IPS-NIHi11 (cell line): ENCODE measurements around the gene KAT6B.

Source experiments
- DNase-seq: peaks from one replicate; pipeline ENCODE4 v3.0.0; 2012; ENCODE audit warnings: mixed read lengths, low spot score

Gene KAT6B

DNA sequence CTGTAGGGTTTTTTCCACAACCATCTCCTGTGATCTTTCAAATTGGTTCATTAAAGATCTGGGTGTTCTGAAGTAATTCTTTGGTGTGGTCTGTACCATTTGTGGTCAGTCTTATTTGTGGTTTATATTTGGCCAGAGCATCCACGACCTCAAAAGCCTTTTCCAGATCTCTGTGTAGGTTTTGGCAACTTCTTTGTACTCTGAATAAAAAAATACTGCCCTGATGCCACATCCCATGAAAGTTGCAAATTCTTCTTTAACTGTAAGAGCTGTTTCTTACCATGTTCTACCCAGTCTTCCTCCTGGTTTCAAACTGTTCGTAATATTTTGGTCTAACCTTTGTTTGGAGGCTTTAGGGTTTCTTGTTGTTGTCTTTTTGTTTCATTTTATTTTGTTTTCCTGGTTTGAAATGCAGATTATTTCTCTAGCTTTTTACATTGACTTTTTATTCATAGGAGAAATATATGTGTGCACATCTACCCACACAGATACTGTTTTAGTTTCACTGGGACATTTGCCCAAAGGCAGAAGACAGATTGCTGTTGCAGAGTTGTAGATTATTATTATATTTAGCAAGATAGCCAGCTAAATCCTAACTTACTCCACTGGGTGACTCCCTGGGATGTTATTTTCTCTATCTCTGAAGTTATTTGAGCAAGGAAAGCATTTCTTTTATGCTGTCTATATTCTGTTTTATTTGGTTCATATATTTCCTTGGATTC, 161.8 kb downstream of the KAT6B start:
- no peak for DNase-seq

DNA sequence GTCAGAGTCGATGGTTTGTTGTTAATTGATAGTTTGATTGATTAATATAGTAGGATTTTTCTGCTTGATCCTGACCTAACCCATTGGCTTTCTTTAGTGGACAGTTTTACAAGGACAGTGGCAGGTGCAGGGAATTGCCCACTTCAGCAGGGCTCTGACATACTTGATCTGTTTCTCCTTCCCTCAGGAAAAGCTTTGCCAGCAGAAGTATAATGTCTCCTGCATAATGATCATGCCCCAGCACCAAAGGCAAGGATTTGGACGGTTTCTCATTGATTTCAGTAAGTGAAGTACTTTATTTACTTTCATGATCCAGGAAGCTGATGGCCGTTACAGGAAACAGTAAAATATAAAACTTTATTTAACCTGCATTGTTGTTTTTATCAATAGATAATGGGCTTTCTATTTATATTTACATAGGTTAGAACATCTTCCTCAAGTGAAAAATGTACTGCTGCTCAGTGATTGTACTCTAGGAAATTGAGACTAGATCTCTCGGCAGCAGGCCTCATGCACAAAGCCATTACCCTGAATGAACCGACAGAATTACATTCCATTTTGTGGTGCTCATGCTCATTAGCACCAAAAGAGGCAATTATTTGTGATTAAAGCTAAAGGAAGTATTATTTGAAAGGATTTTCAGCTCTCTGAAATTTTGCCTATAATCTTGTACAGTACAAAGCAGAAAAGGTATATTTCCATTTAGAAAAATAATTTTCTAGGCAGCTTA, 162.6 kb downstream of the KAT6B start:
- no peak for DNase-seq

DNA sequence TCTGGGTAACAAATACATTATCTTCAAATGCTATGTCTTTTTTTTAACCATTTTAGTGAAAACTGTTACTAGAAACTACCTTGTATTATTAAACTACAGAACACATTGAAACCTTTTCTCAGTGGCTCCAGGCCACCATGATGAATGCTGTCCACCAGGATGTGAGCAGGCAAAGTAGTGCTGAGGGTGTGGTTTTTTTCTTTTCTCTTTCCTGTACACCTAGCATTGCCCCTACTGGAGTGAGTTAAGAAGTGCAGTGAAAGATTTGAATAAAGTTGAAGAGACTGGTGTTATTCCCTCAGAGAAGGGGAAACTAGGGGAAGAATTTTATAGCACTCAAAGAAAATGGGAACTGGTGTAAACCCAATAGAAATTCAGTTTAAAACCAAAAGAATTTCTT, 165.0 kb downstream of the KAT6B start:
- DNase-seq, result peak; percentile 80

DNA sequence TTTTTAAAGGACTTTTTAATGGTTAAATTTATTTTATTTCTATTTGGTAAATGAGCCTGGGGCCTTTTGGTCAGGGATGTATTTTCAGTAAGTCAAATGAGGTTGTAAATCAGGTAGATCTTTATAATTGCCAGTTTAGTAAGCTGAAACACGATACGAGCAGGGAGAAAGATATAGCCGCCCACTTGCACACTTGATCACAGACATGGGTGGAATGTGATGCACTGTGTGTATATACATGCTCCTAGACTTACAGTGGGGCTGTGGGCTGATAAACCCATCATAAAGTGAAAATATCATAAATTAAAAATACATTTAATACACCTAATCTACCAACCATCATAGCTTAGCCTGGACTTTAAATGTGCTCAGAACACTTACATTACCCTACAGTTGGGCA, 165.7 kb downstream of the KAT6B start:
- DNase-seq, result no peak

DNA sequence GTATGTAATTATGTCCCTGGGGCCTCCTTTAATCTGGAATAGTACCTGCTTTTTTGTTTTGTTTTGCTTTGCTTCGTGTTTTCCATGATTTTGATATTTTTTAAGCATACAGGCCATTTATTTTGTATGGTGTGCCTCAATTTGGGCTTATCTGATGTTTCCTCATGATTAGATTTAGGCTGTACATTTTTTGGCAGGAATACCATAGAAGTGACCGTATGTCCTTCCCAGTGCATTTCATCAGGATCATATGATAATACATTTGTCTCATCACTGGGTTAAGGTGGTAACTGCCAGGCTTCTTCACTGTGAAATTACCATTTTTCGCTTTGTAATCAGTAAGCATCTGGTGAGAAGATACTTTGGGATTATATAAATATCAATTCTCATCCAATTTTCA, 167.2 kb downstream of the KAT6B start:
- DNase-seq, result no peak

DNA sequence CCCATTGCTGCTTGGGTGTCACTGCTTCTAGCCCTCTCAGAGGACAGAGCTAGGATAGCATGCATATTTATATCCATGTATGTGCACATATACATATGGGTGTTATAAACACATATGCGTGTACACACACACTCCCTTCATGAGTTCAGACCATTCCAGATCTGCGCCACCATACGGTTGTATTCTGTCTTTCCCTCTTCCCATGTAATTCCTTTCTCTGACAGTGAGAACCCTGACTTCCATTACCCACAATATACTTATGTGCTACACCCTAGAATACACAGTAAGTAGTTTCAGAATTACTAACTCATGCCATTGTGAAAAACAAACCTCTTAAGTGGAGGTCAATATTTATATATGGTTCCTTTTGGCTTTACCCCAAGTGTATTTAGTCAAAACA, 168.5 kb downstream of the KAT6B start:
- no peak for DNase-seq

DNA sequence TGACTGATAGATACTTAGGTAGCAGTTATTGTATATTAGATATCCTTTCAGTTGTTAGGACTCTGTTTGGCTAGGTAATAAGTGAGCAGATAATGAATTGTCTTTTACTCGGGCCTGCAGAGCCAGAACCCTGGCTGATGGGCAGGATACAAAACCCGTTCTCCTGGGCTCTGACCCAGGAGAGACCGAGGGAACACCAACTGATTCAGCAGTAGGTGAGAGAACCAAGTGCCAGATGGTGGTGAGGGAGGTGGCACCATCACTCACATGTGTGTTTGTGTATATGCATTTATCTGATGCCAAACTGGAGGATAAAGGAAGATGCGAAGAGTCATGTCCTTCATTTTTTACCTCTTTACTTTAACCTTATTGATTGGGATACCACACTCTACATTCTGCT, 169.4 kb downstream of the KAT6B start:
- no peak for DNase-seq

DNA sequence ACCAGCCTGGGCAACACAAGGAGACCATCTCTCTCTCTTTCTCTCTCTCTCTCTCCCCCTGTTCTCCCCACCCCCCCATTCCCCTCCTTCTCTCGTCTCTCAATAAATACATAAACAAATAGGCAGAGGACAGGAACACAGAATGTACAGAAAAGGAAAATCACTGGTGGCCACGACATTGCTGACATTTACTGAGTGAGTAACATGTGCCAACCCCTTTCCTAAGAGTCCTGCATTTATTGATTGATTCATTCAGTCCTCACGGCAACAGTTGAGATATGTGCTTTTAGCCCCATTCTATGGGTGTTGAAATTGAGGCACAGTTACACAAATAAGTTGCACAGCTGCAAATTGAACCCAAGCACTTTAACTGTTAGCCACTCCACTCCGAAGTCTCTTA, 170.8 kb downstream of the KAT6B start:
- no peak for DNase-seq

DNA sequence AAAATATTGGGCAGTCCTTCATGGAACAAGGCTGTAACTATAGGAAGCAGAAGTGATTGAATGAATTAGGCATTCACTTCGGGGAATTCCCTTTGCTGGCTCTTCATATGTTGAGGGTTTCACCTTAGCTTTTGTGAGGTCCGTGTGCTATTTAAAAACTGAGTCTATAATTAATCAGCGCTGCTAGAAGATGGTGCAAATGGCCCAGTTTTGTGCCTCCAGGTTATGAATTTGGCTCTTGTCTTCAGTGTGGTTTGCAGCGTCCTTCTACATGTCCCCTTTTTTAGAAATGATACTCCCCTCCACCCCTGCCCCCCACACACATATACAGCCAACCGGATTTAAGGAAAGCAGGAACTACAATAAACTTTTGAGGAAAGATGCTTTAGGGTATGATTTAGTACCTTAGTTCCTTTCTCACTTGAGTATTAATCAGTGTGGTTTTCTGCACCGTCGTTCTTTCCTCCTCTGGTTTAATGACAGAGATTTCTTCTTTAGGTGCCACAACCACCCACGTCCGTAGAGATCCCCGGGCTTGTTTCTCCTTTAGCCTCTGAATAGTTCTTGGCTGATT, 174.4 kb downstream of the KAT6B start:
- no peak for DNase-seq

DNA sequence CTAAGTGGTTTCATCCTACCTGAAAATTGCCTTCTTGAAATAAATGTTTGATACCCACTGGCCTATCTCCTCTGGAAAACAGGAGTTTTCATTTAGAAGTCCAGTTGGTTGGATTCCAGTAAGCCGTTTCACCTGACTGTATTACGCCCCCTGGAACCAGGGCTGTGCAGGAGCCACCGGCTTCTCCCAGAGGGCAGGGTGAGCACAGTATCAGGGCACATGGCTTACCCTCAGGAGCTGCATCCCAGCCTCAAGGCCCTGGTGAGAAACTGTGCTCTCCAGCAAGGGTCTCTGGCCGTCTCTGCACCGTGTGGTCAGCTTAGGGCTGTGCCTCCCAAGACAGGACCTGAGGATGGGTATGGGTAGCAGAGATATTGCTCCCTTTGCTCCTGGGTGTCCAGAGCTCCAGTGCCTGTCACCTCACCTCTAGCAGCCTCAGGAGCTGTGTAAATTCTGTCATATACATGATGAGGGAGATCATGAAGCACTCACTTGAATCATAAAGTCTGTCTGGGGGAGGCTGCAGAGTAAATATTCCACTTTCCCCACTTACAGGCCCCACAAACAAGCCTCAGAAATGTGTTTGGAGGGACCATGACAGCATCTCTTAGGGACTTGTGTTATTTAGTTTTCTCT, 175.4 kb downstream of the KAT6B start:
- no peak for DNase-seq

DNA sequence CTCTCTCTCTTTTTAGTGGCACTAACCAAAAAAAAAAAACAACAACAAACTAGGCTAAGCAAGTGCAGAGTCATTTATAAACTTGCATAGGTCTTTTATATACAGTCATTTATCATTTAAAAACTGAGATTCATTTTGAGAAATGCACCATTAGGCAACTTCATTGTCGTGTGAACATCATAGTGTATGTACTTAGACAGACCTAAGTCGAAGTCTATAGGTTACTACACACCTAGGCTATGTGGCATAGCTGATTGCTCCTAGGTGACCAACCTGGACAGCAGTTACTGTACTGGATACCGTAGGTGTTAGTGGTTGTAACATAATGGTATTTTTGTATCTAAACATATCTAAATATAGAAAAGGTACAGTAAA, 175.9 kb downstream of the KAT6B start:
- DNase-seq, result no peak

DNA sequence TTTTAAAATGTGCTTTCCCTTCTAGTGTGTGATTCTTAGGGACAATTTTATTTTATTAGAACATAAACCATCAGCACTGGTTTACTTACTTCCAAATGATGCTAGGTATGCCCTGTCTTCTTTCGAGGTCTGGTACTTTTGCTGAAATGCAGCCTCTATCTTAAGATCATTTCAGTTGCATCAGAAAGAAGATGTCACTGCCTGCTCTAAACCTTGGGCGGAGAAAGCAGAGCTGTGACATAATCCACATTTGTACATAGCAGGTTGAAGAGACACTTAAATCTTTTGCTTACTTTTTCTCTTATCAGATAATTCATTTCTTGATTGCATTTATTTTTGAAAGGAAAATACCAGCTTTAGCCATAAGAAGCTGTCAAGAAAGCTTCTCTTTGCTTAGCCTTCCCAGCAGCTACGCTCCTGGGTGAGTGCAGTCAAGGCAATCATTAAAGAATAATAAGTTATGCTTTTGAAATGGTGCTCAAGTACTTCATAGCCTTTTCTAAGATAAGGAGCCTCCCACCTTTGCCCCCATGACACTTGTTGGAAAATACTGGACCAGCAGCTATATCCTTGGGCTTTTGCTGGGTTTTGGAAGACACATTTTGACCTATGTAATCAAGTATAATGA, 176.7 kb downstream of the KAT6B start:
- DNase-seq, result no peak

DNA sequence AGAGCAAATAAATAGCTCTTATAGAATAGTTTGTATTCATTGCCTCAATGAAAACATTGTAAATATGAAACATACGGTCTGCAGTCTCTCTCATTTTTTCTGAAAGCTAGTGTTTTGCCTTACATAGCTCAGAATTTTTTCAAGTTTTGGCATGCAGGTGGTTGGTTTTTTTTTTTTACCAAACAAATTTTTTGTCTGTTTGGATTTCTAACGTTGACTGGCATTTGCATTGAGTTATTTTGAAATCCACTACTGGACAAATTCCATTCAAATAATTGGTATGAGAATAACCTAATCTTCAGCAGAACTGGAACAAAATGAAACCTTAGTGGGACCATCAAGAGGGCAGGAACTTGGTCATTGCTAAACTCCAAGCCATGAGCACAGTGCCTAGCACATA, 177.5 kb downstream of the KAT6B start:
- DNase-seq, result no peak

DNA sequence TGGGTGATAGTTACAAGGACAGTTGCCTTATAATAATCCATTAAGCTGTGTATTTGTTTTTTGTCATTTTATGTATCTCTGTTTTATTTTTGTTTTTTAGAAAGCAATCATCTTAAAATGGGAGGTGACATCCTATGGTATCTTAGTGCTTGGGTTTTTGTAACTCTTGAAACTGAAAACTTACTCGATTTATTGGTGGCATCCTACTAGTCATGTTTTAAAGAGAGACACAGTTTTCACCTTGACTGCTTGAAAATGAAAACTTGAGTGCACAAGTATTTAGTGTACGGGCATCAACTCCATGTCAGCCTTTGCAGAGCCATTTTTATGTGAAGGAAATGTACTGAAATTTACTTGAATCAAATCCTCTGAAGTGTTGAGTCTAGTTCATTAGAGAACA, 181.2 kb downstream of the KAT6B start:
- DNase-seq, result no peak

DNA sequence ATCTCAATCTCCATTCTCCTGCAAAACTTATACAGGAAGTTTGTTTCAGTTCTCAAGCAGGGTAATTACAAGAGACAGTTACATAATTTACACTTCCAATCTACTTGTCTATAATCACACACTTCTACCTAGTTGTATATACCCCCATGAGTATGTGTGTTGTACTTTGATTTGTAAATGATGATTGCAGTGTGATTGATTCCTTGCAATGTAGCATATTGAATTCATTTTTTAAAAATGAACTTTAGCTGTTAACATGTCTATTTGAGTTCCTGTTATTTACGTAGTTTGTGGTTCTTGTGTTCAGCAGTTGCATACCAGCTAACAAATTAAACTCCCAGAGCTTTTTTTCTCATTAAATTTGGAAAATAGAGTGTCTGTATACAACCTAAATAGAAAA, 182.6 kb downstream of the KAT6B start:
- DNase-seq, result no peak

DNA sequence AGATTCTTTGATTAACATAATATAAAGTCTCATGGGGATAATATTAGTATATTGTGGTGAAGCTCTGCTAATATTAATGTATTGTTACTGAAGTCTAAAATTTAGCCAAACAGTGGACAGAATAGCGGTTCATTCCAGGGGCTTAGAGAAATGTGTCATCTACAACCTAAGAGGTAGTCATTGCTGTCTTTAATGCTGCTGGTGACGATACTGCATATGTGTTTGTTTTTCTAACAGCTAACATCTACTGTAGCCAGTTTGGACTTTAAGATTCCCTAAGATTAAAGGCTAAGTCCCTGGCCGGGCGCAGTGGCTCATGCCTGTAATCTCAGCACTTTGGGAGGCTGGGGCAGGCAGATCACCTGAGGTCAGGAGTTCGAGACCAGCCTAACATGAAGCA, 183.0 kb downstream of the KAT6B start:
- DNase-seq, result no peak

DNA sequence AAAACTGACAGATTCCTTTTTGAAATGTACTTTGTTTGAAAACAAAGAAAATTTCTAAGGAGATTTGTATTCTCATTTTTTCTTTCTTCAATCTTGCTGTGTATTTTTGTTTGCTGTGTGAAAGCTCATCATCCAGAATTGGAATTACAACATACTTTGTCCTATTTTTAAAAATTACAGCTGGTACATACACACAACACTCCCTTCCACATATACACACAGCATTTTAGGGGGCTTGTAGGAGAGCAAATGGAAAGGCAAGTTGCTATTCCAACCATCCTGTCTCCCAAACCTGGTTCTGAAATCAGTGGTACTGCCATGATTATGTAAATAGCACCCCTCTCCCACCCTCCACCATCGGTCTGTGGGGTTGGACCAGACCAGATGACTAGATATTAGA, 184.0 kb downstream of the KAT6B start:
- DNase-seq, result no peak

DNA sequence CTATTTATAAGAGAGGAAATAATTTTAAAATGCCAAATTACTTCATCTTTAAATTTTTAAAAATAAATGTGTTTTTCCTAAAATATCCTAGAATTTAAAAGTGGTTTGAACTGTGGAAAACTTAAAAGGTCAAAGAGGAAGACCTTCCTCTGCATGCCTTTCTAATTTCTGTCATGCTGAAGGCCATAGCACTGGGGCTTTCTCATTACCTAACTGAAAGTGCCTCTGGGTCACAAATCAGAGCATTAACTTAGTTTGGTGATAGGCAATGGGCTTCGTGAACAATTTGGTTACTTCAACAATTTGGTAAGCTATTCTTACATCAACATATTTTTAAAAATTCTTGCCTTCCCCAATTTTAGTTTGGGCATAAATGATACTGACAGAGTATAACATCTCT, 184.8 kb downstream of the KAT6B start:
- DNase-seq, result no peak

DNA sequence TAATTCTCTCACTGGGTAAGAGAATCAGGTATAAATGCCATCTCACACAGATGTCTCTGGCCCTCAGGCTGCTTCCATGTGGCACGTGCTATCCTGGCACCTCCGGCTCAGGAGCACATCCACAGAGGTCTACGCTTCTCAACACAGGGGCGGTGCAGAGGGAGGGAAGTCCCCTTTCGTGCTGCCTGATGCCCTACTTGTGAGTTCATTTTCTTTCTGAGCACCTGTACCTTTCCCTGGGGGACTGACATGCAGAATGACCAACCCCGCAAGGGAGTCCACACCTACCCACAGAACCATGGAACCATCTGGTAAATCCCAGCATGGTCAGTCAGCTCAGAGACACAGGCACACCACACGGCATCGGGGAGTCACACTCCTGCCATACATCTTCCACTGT, 186.1 kb downstream of the KAT6B start:
- no peak for DNase-seq

DNA sequence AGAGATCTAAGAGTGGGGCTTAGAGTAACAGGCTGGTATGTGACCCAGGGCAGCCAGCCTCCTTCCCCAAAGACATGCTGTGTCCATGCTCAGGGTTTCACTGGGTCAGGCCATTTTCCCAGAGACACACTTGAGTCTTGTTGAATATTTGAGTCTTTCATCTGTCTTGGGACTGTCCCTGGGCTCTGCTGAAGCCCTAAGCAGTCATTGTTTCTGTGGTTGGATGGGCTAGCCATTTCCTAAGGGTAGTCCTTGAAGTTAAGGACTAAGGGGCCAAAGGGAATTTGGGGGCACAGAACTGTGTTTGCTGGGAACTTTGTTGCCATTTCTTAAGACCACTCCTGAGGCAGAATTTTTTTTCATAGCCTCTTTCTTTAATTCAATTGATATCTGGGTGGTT, 186.6 kb downstream of the KAT6B start:
- DNase-seq, result no peak

DNA sequence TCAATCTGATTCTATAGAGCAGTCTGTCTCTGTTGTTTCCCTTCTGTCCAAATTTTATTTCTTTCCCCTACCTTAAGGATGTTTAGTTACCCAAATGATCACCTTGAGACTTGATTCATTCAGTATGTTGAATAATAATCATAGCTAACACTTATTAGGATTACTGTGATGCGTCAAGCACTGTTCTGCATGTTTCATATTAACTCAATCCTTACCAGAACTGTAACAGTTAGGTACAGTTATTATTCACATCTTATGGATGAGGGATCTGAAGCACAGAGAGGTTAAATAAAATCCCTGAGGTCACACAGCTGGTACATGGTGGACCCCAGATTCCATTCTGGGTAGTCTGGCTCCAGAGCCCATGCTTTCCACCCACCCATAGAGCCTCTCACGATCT, 187.1 kb downstream of the KAT6B start:
- no peak for DNase-seq

DNA sequence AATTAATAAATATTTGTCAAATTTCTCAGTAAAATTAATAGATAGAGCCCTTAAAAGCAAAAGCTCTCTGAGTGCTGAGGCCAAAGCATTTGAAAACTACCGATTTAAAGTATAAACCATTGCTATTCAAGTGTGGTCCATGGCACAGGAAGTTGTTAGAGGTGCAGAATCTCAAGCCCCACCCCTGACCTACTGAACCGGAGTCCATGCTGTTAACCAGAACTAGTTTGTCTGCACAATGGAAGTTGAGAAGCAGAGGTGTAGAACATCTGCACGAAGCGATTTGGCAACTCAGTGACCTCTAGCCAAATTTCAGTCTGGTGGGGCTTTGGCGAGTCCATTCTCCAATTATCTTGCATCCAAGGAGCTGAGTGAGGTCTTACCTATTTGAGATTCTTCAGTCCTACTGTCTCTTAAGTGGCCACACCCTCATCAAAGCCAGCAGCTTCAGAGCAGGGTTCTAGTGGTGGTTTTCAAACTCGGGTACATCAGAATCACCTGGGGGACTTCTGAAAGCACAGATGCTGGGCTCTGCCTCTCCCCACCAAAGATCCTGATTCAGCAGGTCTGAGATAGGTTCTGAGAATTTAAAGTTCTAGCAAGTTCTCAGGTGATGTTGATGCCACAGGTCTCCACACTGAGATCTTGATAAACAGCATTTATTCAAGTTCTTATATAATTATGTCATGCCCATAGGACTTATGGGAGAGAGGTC, 188.3 kb downstream of the KAT6B start:
- DNase-seq, result no peak
